NCI-H524 (cell line): Measurements from ENCODE around the gene PPP1R3F.

Experiments
- DNase-seq, 2 experiments: peaks; one replicate each; lab custom pipeline; 2025; lab: John Stamatoyannopoulos, UW

The PPP1R3F gene, protein sequence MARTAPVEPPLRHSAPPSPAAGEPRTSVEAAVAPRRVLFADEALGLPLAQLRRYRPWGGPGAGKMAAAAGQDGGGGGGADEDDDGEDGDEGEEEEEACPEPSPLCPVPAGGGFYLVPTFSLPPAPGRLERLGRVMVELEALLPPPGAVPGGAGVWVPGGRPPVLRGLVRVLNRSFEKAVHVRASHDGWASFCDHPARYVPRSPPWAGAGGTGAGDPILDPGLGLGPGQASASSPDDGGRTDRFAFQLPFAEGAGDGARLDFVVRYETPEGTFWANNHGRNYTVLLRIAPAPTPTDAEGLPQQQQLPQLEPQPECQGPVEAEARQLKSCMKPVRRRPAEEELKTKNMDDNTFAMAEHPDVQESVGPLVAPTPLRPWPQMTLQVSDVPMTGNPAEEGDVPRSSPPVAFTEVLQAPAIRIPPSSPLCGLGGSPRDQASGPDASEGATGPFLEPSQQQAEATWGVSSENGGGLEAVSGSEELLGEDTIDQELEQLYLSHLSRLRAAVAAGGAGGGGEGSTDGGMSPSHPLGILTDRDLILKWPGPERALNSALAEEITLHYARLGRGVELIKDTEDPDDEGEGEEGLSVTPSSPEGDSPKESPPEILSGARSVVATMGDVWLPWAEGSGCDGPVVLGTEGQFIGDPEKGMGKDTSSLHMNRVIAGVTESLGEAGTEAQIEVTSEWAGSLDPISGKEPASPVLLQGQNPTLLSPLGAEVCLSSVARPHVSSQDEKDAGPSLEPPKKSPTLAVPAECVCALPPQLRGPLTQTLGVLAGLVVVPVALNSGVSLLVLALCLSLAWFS

DNA sequence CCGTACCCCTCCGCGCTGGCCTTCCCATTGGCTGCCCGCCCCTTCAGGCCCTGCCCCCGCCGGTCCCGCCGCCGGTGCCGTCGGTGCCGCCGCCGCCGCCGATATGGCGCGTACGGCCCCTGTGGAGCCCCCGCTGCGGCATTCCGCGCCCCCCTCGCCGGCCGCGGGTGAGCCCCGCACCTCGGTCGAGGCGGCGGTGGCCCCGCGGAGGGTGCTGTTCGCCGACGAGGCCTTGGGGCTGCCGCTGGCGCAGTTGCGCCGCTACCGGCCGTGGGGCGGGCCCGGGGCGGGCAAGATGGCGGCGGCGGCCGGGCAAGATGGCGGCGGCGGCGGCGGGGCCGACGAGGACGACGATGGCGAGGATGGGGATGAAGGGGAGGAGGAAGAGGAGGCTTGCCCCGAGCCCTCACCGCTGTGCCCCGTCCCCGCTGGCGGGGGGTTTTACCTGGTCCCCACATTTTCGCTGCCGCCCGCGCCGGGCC, at the start of gene PPP1R3F:
PPP1R3F (plus strand) TSS at position 27 of the 482 bp plus-strand sequence; CDS start at position 104, 77 bp downstream.
- no peak for DNase-seq

DNA sequence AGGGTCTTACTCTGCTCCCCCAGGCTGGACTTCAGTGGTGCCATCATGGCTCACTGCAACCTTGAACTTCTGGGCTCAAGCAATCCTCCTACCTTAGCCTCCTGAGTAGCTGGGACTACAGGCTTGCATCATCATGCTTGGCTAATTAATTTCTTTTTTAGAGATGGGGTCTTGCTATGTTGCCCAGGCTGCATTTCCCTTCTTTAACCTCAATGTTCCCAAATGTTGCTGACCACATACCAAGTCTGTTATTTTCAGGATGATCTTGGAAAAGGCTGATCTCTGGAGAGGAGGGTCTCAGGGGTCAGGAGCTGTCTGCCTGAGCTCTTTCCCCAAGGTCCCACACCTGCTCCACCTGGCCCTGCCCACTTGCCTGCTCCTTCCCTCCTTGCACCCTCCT, 49.5 kb upstream of the PPP1R3F start:
- DNase-seq = no peak

DNA sequence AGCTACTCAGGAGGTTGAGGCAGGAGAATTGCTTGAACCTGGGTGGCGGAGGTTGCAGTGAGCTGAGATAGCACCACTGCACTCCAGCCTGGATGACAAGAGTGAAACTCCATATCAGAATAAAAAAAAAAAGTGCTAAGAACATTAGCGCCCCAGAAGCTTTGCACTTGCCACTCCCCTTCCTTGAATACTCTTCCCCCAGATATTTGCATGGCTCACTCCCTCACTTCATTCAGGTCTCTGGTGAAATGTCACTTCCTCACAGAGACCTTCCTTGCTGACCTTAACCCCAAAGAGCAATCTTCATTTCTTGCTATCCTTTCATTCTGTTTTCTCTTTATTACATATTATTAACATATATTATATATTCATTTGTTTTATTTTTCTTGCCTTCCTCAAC, 47.7 kb upstream of the PPP1R3F start:
- no peak for DNase-seq

DNA sequence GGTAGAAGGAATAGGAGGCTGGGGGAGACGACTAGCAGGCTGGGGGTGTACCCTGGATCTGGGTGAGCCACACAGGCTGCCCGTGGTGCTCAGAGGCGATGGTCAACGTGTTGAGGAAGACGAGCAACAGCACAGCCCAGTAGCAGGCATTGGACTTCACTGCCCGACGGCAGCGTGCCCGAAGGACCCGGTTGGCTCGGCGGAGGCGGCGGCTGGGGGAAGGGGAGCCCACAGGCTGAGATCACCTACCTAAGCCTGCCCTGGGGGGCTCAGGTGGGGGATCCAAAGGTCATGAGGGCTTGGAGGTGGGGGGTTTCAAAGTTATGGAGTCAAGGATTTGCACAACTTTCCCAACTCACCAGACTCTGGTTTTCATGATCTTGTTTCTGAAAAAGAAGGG, 43.7 kb upstream of the PPP1R3F start:
- no peak for DNase-seq

DNA sequence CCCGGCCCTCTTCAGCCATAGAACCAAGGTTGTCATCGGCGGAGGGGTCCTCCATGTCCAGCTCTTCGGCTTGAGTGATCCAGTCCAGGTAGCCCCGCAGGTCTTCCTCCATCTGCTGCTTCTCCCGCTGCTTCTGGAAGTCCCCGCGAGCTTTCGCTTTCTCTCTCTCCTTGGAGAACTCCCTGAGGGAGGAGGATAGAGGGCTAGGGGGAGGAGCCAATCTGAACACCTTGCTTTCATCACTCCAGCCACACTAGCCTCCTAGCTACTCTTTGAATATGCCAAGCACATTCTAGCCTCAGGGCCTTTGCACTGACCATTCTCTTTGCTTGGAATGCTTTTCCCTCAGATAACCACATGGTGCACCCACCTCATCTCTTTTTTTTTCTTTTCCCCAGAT, 42.6 kb upstream of the PPP1R3F start:
- DNase-seq = no peak

DNA sequence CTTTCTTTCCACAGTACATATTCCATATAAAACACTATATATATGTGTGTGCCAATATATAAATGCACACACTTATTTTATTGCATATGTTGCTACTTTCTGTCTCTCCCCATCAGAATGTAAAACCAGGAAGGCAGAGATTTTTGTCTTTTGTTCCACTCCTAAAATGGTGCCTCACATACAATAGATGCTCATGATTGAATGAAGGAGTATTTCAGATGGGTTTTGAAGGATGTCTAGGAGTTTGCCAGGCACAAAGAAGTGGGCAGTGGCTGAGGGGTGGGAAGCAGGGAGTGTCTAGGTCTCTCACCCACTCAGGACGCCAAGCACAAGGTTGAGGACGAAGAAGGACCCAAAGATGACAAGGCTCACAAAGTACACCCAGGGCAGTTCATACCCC, 41.9 kb upstream of the PPP1R3F start:
- no peak for DNase-seq

DNA sequence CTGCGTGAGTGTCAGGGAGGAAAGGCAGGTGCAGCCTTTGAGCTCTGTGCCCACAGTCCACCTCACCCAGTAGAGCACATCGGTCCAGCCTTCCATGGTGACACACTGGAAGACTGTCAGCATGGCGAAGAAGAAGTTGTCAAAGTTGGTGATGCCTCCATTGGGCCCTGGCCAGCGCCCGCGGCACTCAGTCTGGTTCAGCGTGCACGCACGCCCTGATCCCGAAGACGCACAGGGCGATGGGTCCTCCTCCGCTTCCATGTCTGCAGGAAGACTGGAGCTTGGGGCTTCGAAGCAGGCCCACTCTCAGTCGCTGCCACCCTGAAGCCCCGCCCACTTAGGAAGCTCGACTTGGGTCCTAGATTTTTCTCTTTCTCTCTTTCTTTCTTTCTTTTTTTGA, 41.4 kb upstream of the PPP1R3F start:
- DNase-seq = no peak

DNA sequence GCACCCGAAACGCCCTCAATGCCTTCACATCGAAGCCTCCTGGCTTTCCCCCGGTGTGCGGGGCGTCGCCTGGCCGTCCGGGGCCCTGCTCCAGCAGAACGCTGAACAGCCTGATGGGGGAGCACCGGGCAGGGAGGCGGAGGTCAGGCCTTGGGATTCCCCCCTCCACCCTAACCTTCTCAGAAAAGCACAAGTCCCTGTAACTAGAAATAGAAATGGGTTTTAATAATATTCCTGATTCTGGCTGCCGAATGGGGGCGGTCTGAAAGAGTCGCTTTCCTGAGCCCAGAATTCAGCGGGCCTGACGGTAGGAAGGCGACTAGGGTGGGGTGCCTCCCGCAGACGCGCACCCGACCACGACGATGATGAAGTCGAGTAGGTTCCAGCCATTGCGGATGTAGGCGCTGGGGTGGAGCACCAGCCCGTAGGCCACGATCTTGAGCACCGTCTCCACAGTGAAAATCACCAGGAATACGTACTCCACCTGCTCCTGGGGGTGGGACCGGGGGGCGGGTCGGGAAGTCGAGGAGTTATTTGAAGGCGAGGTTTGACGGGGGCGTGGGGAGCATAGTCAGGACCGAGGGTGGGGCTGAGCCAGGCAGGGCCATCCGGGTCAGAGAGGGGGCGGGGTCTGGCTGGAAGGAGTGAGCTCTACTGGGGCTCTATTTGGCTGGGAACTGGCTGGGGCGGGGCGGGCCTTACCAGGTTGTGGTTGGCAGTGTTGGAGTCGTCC, 38.9 kb upstream of the PPP1R3F start:
- no peak for DNase-seq

DNA sequence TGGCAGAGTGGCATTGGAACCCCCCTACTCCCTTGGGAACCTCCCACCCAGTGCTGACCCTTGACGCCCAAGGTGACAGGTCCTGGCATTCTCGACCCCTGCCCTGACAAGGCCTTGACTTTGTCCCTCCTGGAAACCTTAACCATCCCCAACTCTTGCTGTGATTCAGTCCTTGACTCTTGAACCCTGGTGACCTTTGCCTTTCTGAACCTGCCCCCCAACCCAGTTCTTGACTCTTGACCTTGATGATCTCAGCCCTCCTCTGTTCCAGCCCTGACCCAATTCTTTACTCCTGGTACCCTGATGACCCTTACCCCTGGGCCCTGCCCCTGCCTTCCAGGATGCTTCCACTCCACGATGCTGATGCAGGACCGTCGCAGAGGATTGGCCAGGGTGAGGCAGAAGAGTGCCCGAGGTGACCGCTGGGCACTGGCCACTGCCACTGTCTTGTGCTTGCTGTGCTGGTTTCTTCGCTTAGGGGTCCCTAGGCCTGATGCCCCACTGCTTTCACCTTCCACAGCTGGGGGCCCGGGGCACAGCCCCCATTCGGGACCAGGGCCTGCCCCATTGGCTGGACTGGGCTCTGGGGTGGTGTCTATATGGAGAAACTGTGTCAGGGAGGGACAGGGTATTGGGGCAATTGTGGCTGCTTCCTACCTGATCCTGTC, 38.1 kb upstream of the PPP1R3F start:
- DNase-seq = no peak

DNA sequence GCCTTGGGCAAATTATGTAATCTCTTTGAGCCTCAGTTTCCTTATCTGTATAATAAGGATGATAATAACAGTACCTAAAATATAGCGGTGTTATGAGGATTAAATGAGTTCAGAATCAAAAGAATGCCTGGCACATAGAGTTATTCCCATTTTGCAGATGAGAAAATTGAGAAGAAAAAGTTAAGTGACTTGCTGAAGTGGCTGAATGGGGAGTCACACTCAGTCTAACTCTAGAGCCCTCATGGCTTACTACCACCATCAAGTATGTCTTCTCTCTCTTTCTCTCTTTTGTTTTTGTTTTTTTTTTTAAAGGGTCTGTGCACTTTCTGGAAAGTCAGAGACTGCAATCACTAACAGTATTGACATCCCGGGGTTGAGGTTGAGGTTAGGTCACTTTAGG, 37.1 kb upstream of the PPP1R3F start:
- no peak for DNase-seq

DNA sequence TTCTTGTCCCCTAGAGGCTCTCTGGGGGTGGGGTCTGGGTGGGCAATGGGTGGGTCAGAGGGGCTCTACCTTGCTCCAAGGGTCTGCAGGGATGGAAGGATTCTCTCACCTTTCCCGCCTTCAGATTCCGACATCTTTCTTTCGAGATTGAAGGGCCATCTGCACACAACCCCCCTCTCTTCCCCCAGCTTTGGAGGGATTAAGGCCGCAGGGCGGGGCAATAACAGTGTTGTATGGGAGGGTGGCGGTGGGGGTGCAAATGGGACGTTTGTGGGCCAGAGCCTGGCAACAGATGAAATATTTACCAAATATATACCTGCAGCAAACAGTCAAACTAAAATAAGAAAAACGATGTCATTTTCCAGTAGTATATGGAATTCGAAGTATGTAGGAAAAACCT, 36.4 kb upstream of the PPP1R3F start, which contains the start of gene CACNA1F:
CACNA1F (minus strand) TSS at position 165 of the 400 bp plus-strand sequence; CDS start at position 134, 31 bp downstream.
- DNase-seq = peak; percentile 84

DNA sequence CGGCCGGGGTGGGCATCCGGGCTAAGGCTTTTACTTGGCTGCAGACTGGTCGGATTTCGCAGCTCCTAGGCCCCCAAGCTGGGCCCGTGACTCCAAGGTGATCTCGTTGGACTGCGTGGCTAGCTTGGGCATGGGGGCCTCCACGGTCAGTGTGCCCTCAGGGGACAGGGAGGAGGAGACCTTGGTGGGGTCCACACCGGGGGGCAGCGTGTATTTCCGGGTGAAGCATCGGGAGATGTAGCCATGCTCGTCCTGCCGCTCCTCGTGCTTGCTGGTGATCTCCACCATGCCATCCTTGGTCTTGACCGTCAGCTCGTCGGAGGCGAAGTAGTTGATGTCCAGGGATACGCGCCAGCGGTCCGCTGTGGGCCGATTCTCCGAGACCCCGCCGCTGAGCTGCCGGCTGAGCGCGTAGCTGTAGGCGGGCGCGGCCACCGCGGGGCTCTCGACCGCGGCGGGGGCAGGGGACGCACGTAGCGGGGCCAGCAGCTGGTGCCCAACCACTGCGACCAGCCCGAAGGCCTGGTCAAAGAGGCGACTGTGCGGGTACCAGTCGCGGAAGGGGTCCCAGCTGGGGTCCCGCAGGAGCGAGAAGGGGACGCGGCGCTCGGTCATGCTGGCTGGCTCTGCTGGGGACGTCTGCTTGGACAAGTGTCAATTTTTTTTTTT, 35.6 kb upstream of the PPP1R3F start:
- DNase-seq = no peak

DNA sequence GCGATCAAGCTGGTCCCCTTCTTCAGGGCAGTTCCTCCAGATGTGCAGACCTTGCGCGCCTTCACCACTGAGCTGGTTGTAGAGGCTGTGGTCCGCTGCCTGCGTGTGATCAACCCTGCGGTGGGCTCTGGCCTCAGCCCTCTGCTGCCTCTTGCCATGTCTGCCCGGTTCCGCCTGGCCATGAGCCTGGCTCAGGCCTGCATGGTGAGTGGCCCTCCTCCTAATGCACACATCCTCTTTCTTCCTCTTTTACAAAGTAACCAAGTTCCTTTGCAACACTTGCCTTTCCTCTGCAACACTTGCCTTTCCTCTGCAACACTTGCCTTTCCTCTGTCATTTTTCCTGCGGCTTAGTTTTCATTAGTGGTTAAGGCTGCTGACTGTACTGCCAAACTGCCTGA, 32.5 kb upstream of the PPP1R3F start:
- no peak for DNase-seq

DNA sequence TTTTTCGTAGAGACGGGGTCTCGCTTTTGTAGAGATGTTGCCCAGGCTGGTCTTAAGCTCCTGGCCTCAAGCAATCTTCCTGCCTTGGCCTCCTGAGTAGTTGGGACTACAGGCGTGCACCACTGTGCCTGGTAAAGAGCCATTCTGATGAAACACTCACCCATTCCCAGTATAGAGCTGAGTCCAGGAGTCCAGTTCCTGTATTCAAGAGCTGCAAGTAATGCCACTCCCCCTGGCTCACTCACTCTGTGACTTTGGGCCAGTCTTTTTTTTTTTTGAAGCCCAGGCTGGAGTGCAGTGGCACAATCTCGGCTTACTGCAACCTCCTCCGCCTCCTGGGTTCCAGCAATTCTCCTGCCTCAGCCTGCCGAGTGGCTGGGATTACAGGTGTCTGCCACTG, 30.9 kb upstream of the PPP1R3F start:
- DNase-seq = no peak

DNA sequence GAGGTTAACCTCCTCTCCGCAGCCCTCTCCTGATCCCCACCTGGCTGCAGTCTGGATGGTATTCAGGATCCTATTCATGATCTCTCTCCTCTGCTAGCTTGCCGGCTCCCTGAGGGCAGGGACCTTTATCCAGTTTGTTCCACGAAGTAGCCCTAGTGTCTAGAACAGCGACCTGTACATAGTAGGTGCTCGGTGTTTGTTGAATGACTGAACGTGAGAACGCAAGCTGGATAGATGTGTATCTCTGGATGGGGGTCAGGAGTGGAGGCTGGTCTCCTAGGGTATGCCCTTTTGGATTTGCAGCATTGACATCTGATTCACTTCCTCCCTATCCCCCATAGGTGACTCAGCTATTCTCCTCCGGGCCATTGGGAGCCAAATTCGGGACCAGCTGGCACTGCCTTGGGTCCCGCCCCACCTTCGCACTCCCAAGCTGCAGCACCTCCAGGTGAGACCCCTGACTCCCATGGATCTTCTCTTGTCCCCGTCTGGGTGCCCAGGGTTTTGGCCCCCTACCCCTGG, 27.0 kb upstream of the PPP1R3F start:
- DNase-seq = no peak

DNA sequence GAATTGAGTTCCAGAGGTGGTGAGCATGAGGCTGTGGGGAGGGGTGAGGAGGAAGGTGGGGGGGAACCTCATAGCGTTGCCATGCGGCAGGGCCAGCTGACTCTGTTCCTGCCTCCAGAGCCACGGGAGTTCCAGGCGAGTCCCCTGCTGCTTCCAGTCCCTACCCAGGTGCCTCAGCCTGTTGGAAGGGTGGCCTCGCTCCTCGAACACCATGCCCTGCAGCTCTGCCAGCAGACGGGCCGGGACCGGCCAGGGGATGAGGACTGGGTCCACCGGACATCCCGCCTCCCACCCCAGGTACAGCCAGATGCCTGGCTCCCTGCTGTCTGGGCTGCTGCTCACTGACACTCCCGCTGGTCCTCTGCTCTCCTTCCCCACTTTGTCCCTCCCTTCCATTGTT, 26.4 kb upstream of the PPP1R3F start:
- DNase-seq = no peak

DNA sequence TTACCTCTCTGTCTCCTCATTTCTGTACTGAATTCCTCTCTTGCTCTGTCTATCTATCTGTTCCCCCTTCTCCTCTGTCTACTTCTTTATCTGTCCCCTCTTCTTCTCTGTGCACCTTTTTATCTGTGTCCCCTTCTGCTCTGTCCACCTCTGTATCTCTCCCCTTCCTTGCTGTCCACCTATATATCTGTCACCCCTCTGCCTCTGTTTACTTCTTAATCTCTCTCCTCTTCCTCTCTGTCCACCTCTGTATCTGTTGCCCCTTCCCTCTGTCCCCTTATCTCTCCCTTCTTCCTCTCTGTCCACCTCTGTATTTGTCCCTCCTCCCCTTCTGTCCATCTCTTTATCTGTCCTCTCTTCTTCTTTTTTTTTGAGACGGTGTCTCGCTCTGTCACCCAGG, 25.4 kb upstream of the PPP1R3F start:
- DNase-seq = no peak

DNA sequence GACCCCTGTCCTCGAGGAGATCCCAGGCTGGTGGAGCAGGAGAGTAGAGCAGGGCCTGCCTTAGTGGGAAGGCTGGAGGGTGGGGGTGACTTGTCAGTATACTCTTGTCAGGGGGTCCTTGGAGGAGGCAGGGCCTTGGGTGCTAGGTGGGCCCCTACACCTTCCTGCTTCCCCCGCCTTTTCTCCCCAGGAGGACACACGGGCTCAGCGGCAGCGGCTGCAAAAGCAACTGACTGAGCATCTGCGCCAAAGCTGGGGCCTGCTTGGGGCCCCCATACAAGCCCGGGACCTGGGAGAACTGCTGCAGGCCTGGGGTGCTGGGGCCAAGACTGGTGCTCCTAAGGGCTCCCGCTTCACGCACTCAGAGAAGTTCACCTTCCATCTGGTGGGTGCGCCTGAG, 23.1 kb upstream of the PPP1R3F start:
- DNase-seq = no peak

DNA sequence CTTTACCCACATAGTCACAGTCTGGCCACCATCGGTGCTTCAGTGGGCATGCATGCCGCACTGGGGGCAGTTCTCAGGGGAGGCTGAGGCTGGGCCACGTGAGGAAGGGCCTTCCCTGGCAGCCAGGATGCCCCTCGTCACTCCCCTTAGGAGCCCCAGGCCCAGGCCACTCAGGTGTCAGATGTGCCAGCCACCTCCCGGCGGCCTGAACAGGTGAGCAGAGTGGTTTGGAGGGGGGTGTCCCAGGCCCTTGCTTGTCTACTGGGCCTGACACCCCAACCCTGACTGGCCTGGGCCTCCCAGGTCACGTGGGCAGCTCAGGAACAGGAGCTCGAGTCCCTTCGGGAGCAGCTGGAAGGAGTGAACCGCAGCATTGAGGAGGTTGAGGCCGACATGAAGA, 22.2 kb upstream of the PPP1R3F start:
- DNase-seq = no peak

DNA sequence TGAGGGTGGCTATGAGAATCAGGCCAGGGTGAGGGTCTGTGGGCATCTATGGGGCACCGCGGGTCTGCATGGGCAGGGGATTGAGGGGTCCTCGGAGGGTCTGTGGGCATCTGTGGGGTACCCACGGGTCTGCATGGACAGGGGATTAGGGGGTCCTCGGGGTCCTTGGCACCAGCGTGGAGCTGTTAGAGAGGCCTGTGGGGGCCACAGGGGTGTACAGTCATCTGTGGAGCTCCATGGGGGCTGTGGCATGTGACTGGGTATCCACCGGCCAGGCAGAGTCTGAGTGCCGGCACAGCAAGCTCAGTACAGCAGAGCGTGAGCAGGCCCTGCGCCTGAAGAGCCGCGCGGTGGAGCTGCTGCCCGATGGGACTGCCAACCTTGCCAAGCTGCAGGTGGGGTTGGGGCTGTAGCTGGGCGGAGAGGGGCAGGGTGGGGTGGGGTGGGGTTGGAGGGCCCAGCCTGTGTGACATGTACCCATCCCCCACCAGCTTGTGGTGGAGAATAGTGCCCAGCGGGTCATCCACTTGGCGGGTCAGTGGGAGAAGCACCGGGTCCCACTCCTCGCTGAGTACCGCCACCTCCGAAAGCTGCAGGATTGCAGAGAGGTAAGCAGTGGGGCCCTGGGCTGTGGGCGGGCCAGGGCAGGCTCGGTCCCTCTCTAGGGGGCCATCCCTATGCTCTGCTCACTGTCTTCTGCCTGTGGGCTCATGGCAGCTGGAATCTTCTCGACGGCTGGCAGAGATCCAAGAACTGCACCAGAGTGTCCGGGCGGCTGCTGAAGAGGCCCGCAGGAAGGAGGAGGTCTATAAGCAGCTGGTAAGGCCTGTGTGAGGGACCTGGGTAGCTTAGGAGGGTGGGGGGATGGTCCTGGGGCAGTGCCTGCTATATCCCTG, 21.4 kb upstream of the PPP1R3F start:
- peak; percentile 10 to 53 for DNase-seq
